Measurements from ENCODE around the gene NRP1.

NRP1 gene

GRCh38 chr10:33189808-33190207 is 144.7 kb downstream of the NRP1 start:
- Histone ChIP-seq H3K27ac (ENCODE audit: low read length) (no peak overlapping the region), H3K4me3 (ENCODE audit: low read depth in 1 of 2, low read length in 2 of 2) (no peak overlapping the region), H3K36me3 (ENCODE audit: control insufficient read depth in 1 of 2, insufficient read depth in 2 of 2, low read length in 2 of 2) (peaks cover 15 to 30% of the 10 kb centered on the region in 2 donors)

GRCh38 chr10:33189363-33189762 is 145.1 kb downstream of the NRP1 start:
- Histone ChIP-seq H3K27me3 (ENCODE audit: low read depth, low read length) (no peaks in the 10 kb centered on the region), H3K27ac (ENCODE audit: low read length) (no peak overlapping the region), H3K9me3 (ENCODE audit: control insufficient read depth in 1 of 2, low read length in 2 of 2) (no peaks in the 10 kb centered on the region), H3K36me3 (ENCODE audit: control insufficient read depth in 1 of 2, insufficient read depth in 2 of 2, low read length in 2 of 2) (peaks cover 16 to 32% of the 10 kb centered on the region in 2 donors), H3K4me1 (ENCODE audit: control insufficient read depth in 1 of 2, insufficient read depth in 2 of 2, low read length in 2 of 2) (peaks cover 10 to 11% of the 10 kb centered on the region in 2 donors), H3K4me3 (ENCODE audit: low read depth in 1 of 2, low read length in 2 of 2) (no peak overlapping the region)

More at GRCh38 chr10:33189808-33190207, 144.7 kb downstream of the NRP1 start:
- Histone ChIP-seq H3K27me3 (ENCODE audit: low read depth, low read length) (no peaks in the 10 kb centered on the region), H3K4me1 (ENCODE audit: control insufficient read depth in 1 of 2, insufficient read depth in 2 of 2, low read length in 2 of 2) (peaks cover 11 to 14% of the 10 kb centered on the region in 2 donors), H3K9me3 (ENCODE audit: control insufficient read depth in 1 of 2, low read length in 2 of 2) (no peaks in the 10 kb centered on the region)

GRCh38 chr10:33187427-33187999 is 147.0 kb downstream of the NRP1 start:
- Histone ChIP-seq H3K27ac (ENCODE audit: low read length) (no peak overlapping the region), H3K9me3 (ENCODE audit: control insufficient read depth in 1 of 2, low read length in 2 of 2) (no peaks in the 10 kb centered on the region), H3K36me3 (ENCODE audit: control insufficient read depth in 1 of 2, insufficient read depth in 2 of 2, low read length in 2 of 2) (peaks cover 19 to 48% of the 10 kb centered on the region in 2 donors), H3K27me3 (ENCODE audit: low read depth, low read length) (no peaks in the 10 kb centered on the region), H3K4me3 (ENCODE audit: low read depth in 1 of 2, low read length in 2 of 2) (no peak overlapping the region), H3K4me1 (ENCODE audit: control insufficient read depth in 1 of 2, insufficient read depth in 2 of 2, low read length in 2 of 2) (no peaks in the 10 kb centered on the region)

GRCh38 chr10:33186150-33186549 is 148.3 kb downstream of the NRP1 start:
- Histone ChIP-seq H3K4me3 (ENCODE audit: low read depth in 1 of 2, low read length in 2 of 2) (no peak overlapping the region), H3K9me3 (ENCODE audit: control insufficient read depth in 1 of 2, low read length in 2 of 2) (no peaks in the 10 kb centered on the region), H3K27me3 (ENCODE audit: low read depth, low read length) (no peaks in the 10 kb centered on the region), H3K36me3 (ENCODE audit: control insufficient read depth in 1 of 2, insufficient read depth in 2 of 2, low read length in 2 of 2) (peaks cover 22 to 56% of the 10 kb centered on the region in 2 donors), H3K27ac (ENCODE audit: low read length) (no peak overlapping the region), H3K4me1 (ENCODE audit: control insufficient read depth in 1 of 2, insufficient read depth in 2 of 2, low read length in 2 of 2) (no peaks in the 10 kb centered on the region)

- peaks cover 0 to 5% of the 10 kb centered on the region in 2 donors for H3K4me1 ChIP-seq (ENCODE audit: control insufficient read depth in 1 of 2, insufficient read depth in 2 of 2, low read length in 2 of 2)
- H3K27me3 ChIP-seq (ENCODE audit: low read depth, low read length) = no peaks in the 10 kb centered on the region
- H3K27ac ChIP-seq (ENCODE audit: low read length) = no peak overlapping the region
- no peaks in the 10 kb centered on the region for H3K9me3 ChIP-seq (ENCODE audit: control insufficient read depth in 1 of 2, low read length in 2 of 2)
- no peak overlapping the region for H3K4me3 ChIP-seq (ENCODE audit: low read depth in 1 of 2, low read length in 2 of 2)
- peaks cover 21 to 68% of the 10 kb centered on the region in 2 donors for H3K36me3 ChIP-seq (ENCODE audit: control insufficient read depth in 1 of 2, insufficient read depth in 2 of 2, low read length in 2 of 2)
Observed at GRCh38 chr10:33183655-33184054, 150.8 kb downstream of the NRP1 start.

- Histone ChIP-seq H3K27ac (ENCODE audit: low read length) (no peak overlapping the region), H3K9me3 (ENCODE audit: control insufficient read depth in 1 of 2, low read length in 2 of 2) (no peaks in the 10 kb centered on the region), H3K4me3 (ENCODE audit: low read depth in 1 of 2, low read length in 2 of 2) (no peak overlapping the region), H3K4me1 (ENCODE audit: control insufficient read depth in 1 of 2, insufficient read depth in 2 of 2, low read length in 2 of 2) (peaks cover 0 to 5% of the 10 kb centered on the region in 2 donors), H3K27me3 (ENCODE audit: low read depth, low read length) (no peaks in the 10 kb centered on the region), H3K36me3 (ENCODE audit: control insufficient read depth in 1 of 2, insufficient read depth in 2 of 2, low read length in 2 of 2) (peaks cover 13 to 57% of the 10 kb centered on the region in 2 donors)
Observed at GRCh38 chr10:33180921-33181320, 153.5 kb downstream of the NRP1 start.

- Histone ChIP-seq H3K27me3 (ENCODE audit: low read depth, low read length) (no peaks in the 10 kb centered on the region), H3K9me3 (ENCODE audit: control insufficient read depth in 1 of 2, low read length in 2 of 2) (no peaks in the 10 kb centered on the region), H3K27ac (ENCODE audit: low read length) (no peak overlapping the region), H3K4me3 (ENCODE audit: low read depth in 1 of 2, low read length in 2 of 2) (no peak overlapping the region), H3K36me3 (ENCODE audit: control insufficient read depth in 1 of 2, insufficient read depth in 2 of 2, low read length in 2 of 2) (peaks cover 13 to 51% of the 10 kb centered on the region in 2 donors), H3K4me1 (ENCODE audit: control insufficient read depth in 1 of 2, insufficient read depth in 2 of 2, low read length in 2 of 2) (peaks cover 0 to 6% of the 10 kb centered on the region in 2 donors)
Observed at GRCh38 chr10:33180390-33180789, 154.1 kb downstream of the NRP1 start.

GRCh38 chr10:33179067-33179466 is 155.4 kb downstream of the NRP1 start:
- H3K27me3 ChIP-seq (ENCODE audit: low read depth, low read length) = no peaks in the 10 kb centered on the region
- peaks cover 0 to 10% of the 10 kb centered on the region in 2 donors for H3K4me1 ChIP-seq (ENCODE audit: control insufficient read depth in 1 of 2, insufficient read depth in 2 of 2, low read length in 2 of 2)
- H3K36me3 ChIP-seq (ENCODE audit: control insufficient read depth in 1 of 2, insufficient read depth in 2 of 2, low read length in 2 of 2) = peaks cover 9 to 41% of the 10 kb centered on the region in 2 donors
- no peak overlapping the region for H3K4me3 ChIP-seq (ENCODE audit: low read depth in 1 of 2, low read length in 2 of 2)
- no peak overlapping the region for H3K27ac ChIP-seq (ENCODE audit: low read length)
- H3K9me3 ChIP-seq (ENCODE audit: control insufficient read depth in 1 of 2, low read length in 2 of 2) = no peaks in the 10 kb centered on the region

GRCh38 chr10:33178026-33178755 is 156.3 kb downstream of the NRP1 start:
- Histone ChIP-seq H3K4me3 (ENCODE audit: low read depth in 1 of 2, low read length in 2 of 2) (no peak overlapping the region), H3K27me3 (ENCODE audit: low read depth, low read length) (no peaks in the 10 kb centered on the region), H3K4me1 (ENCODE audit: control insufficient read depth in 1 of 2, insufficient read depth in 2 of 2, low read length in 2 of 2) (peaks cover 0 to 10% of the 10 kb centered on the region in 2 donors), H3K27ac (ENCODE audit: low read length) (no peak overlapping the region), H3K9me3 (ENCODE audit: control insufficient read depth in 1 of 2, low read length in 2 of 2) (no peaks in the 10 kb centered on the region), H3K36me3 (ENCODE audit: control insufficient read depth in 1 of 2, insufficient read depth in 2 of 2, low read length in 2 of 2) (peaks cover 9 to 33% of the 10 kb centered on the region in 2 donors)

GRCh38 chr10:33176688-33177087 is 157.8 kb downstream of the NRP1 start:
- Histone ChIP-seq H3K36me3 (ENCODE audit: control insufficient read depth in 1 of 2, insufficient read depth in 2 of 2, low read length in 2 of 2) (peaks cover 9 to 20% of the 10 kb centered on the region in 2 donors), H3K27ac (ENCODE audit: low read length) (no peak overlapping the region), H3K27me3 (ENCODE audit: low read depth, low read length) (no peaks in the 10 kb centered on the region), H3K9me3 (ENCODE audit: control insufficient read depth in 1 of 2, low read length in 2 of 2) (no peaks in the 10 kb centered on the region), H3K4me1 (ENCODE audit: control insufficient read depth in 1 of 2, insufficient read depth in 2 of 2, low read length in 2 of 2) (peaks cover 0 to 10% of the 10 kb centered on the region in 2 donors), H3K4me3 (ENCODE audit: low read depth in 1 of 2, low read length in 2 of 2) (no peak overlapping the region)

GRCh38 chr10:33174674-33175434 is 159.6 kb downstream of the NRP1 start:
- Histone ChIP-seq H3K27me3 (ENCODE audit: low read depth, low read length) (no peaks in the 10 kb centered on the region), H3K4me3 (ENCODE audit: low read depth in 1 of 2, low read length in 2 of 2) (no peak overlapping the region), H3K4me1 (ENCODE audit: control insufficient read depth in 1 of 2, insufficient read depth in 2 of 2, low read length in 2 of 2) (peaks cover 0 to 10% of the 10 kb centered on the region in 2 donors), H3K27ac (ENCODE audit: low read length) (no peak overlapping the region), H3K36me3 (ENCODE audit: control insufficient read depth in 1 of 2, insufficient read depth in 2 of 2, low read length in 2 of 2) (peaks cover 3 to 5% of the 10 kb centered on the region in 2 donors), H3K9me3 (ENCODE audit: control insufficient read depth in 1 of 2, low read length in 2 of 2) (no peaks in the 10 kb centered on the region)

Data from muscle layer of duodenum (tissue), 2 donors.